IPS-NIHi7 (cell line): Measurements from ENCODE around the gene MCOLN2.
"Not testable (repeated sequence)": the region's sequence is repeated elsewhere in the genome, so short reads cannot be mapped to it uniquely, and the experiment has no call there.

ENCODE experiments used
- DNase-seq: peaks from one replicate; pipeline ENCODE4 v3.0.0; 2012; ENCODE audit warnings: mixed read lengths; ENCODE audit errors: extremely low spot score

MCOLN2 gene

GRCh38 chr1:84996846-84997666 lies at the start of gene MCOLN2:
Gene MCOLN2 (minus strand): TSS chr1:84997113. CDS start chr1:84996872, 241 bp downstream.
- DNase-seq: peak; percentile 84

GRCh38 chr1:85042413-85042812 lies 45.5 kb upstream of the MCOLN2 start:
- DNase-seq: no peak

GRCh38 chr1:85041793-85042192 lies 44.9 kb upstream of the MCOLN2 start:
- no peak for DNase-seq

- no peak for DNase-seq
These were observed 36.3 kb upstream of the MCOLN2 start for GRCh38 chr1:85033221-85033620.

GRCh38 chr1:85030536-85030935 lies 33.6 kb upstream of the MCOLN2 start:
- no peak for DNase-seq

- DNase-seq: no peak
These were observed 31.2 kb upstream of the MCOLN2 start for GRCh38 chr1:85028151-85028550.

GRCh38 chr1:85027242-85027983 lies 30.5 kb upstream of the MCOLN2 start:
- no peak for DNase-seq

GRCh38 chr1:85025940-85026339 lies 29.0 kb upstream of the MCOLN2 start:
- no peak for DNase-seq

- DNase-seq: peak; percentile 26
These were observed 27.8 kb upstream of the MCOLN2 start for GRCh38 chr1:85024736-85025135.

GRCh38 chr1:85022700-85023099 lies 25.8 kb upstream of the MCOLN2 start:
- no peak for DNase-seq

- no peak for DNase-seq
These were observed 23.1 kb upstream of the MCOLN2 start for GRCh38 chr1:85019994-85020393.

- no peak for DNase-seq
These were observed 18.9 kb upstream of the MCOLN2 start for GRCh38 chr1:85015826-85016225.

- not testable (repeated sequence) for DNase-seq
These were observed 8.7 kb upstream of the MCOLN2 start for GRCh38 chr1:85005641-85006040.

- no peak for DNase-seq
These were observed 4.8 kb upstream of the MCOLN2 start for GRCh38 chr1:85001742-85002141.

- no peak for DNase-seq
These were observed 1.8 kb upstream of the MCOLN2 start for GRCh38 chr1:84998642-84999280.

- peak; percentile 46 for DNase-seq
These were observed 1.0 kb upstream of the MCOLN2 start for GRCh38 chr1:84997667-84998600.

- DNase-seq: no peak
These were observed 1.2 kb downstream of the MCOLN2 start for GRCh38 chr1:84995484-84996334.

GRCh38 chr1:84991097-84991920 lies 5.6 kb downstream of the MCOLN2 start:
- DNase-seq: no peak

GRCh38 chr1:84988588-84988987 lies 8.3 kb downstream of the MCOLN2 start:
- no peak for DNase-seq

- DNase-seq: not testable (repeated sequence)
These were observed 10.4 kb downstream of the MCOLN2 start for GRCh38 chr1:84986561-84986960.
